ENCODE measurements around the gene SLC39A11. TPM values are rescaled to one million over a fixed set of nuclear protein-coding genes. Genes with fewer than 3 reads are reported as not detected.

The SLC39A11 gene
- total RNA-seq, 1 experiment from 2014 or later = 15.2 TPM

DNA sequence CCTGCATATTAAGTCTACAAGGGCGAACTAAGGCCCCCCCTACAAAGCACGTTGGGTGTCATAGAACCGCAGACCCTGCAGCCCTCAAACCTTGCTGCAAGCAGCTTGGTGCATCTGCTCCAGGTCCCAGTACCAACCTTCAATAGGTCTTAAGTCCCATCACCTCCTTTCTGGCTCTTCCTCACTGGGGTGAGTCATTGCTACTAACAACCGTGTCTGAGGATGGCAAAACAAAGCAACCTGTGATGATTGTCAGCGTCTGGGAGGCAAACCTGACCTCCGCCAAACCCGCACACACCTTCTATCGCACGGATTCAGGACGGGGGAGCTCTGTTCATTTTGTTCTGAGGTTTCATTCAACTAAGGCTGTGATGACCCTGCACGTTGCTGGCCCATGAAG lies 138.9 kb downstream of the SLC39A11 start:
- peak overlapping the region in 1 of 3 experiments; percentile 41; a peak in 1 of 7 replicates for H3K27ac Mint-ChIP-seq
- H3K4me2 ChIP-seq (ENCODE audit: insufficient read depth, insufficient read length, low read length) = no peak overlapping the region

More for the DNA sequence above, 138.9 kb downstream of the SLC39A11 start:
- TF ChIP-seq, protein P1, sequence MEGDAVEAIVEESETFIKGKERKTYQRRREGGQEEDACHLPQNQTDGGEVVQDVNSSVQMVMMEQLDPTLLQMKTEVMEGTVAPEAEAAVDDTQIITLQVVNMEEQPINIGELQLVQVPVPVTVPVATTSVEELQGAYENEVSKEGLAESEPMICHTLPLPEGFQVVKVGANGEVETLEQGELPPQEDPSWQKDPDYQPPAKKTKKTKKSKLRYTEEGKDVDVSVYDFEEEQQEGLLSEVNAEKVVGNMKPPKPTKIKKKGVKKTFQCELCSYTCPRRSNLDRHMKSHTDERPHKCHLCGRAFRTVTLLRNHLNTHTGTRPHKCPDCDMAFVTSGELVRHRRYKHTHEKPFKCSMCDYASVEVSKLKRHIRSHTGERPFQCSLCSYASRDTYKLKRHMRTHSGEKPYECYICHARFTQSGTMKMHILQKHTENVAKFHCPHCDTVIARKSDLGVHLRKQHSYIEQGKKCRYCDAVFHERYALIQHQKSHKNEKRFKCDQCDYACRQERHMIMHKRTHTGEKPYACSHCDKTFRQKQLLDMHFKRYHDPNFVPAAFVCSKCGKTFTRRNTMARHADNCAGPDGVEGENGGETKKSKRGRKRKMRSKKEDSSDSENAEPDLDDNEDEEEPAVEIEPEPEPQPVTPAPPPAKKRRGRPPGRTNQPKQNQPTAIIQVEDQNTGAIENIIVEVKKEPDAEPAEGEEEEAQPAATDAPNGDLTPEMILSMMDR (conservative IDR thresholded peaks at IDR 0.05) = no peak
- no peaks in the 10 kb centered on the region for H3K9me3 ChIP-seq (ENCODE audit: control insufficient read depth, low read depth, low read length)
- no peaks in the 10 kb centered on the region for H3K23me2 ChIP-seq (ENCODE audit: insufficient read length, low read depth, low read length, poor library complexity, severe bottlenecking)
- H4K91ac ChIP-seq (ENCODE audit: insufficient read length, low read depth, low read length) = no peak overlapping the region
- no peak overlapping the region for H2BK15ac ChIP-seq (ENCODE audit: low read depth, low read length)
- no peak overlapping the region for H3K14ac ChIP-seq (ENCODE audit: insufficient read depth, low read length)
- no peaks in the 10 kb centered on the region for H3K36me3 Mint-ChIP-seq (ENCODE audit: insufficient read depth in 1 of 3, low read depth in 3 of 3)
- H2BK120ac ChIP-seq (ENCODE audit: low read depth, low read length, poor library complexity, severe bottlenecking) = no peak overlapping the region
- no peaks in the 10 kb centered on the region for H3K79me2 ChIP-seq (ENCODE audit: insufficient read depth, low read length)
- H3K27me3 Mint-ChIP-seq (ENCODE audit: low read depth) = peaks cover 2% of the 10 kb centered on the region; the same call in 1 of the 2 replicates
- H2AK5ac ChIP-seq (ENCODE audit: insufficient read length, low read length) = no peak overlapping the region
- WGBS (ENCODE audit: extremely low coverage, insufficient read length, low lambda C conversion rate) = no CpG with 5 or more reads among the region's 11 CpGs
- no peaks in the 10 kb centered on the region for H4K20me1 ChIP-seq (ENCODE audit: control insufficient read depth, insufficient read depth, insufficient read length)
- H3K9ac ChIP-seq (ENCODE audit: extremely low read depth, insufficient read length, low read length) = no peak overlapping the region
- no peak overlapping the region for H3T11ph ChIP-seq (ENCODE audit: low read length)
- H4K5ac ChIP-seq (ENCODE audit: insufficient read length, low read depth, low read length) = no peak overlapping the region
- no peaks in the 10 kb centered on the region for H3K27me3 ChIP-seq (ENCODE audit: insufficient read depth, low read length)
- H3K9me3 Mint-ChIP-seq = no peaks in the 10 kb centered on the region
- H3K18ac ChIP-seq (ENCODE audit: insufficient read length, low read depth, low read length) = no peak overlapping the region
- no peak overlapping the region for H4K8ac ChIP-seq (replicated peaks; ENCODE audit: insufficient read length, low read depth, low read length)
- H3K23ac ChIP-seq (ENCODE audit: insufficient read length, low read depth, low read length) = no peak overlapping the region
- H2BK5ac ChIP-seq (ENCODE audit: insufficient read length, low read length) = no peak overlapping the region
- no peak overlapping the region for H2BK12ac ChIP-seq (ENCODE audit: insufficient read length, low read depth, low read length)
- H3K79me1 ChIP-seq (ENCODE audit: insufficient read depth, low read depth, low read length, poor library complexity, severe bottlenecking) = no peaks in the 10 kb centered on the region
- H2AFZ ChIP-seq (ENCODE audit: low read length) = no peak overlapping the region
- H3K4me1 Mint-ChIP-seq = peaks cover 23 to 27% of the 10 kb centered on the region in 2 experiments
- DNase-seq = no peak
- no peak overlapping the region for H3K4me3 Mint-ChIP-seq
- H3K4me1 ChIP-seq (ENCODE audit: insufficient read depth, low read length) = no peaks in the 10 kb centered on the region; the same call in 1 of the 2 replicates
- H3K56ac ChIP-seq (ENCODE audit: insufficient read length, low read depth, low read length) = no peak overlapping the region
- no peak overlapping the region for H2BK20ac ChIP-seq (ENCODE audit: low read depth, low read length, poor library complexity, severe bottlenecking)
- H3K27ac ChIP-seq (ENCODE audit: insufficient read length, low read depth, low read length) = no peak overlapping the region
- no peak overlapping the region for H3K4ac ChIP-seq (ENCODE audit: low read depth, low read length)
